A549 (cell line): ENCODE results near the gene ZNF630. TPM values are rescaled to one million over a fixed set of nuclear protein-coding genes. Genes with fewer than 3 reads are reported as not detected.

Experiments used
- ATAC-seq, 2 experiments: fragments of 200-7000 bp in 1 of 2; fragments of >200 bp in 1 of 2; cut with Nextera tagmentation in 1 of 2; cut with Tn5 transposase in 1 of 2; 3 replicates each; pipeline versions ENCODE4 v1.8.0 to v1.9.1; 2018 to 2020; ENCODE audit warnings: mild to moderate bottlenecking in 1 of 2, moderate library complexity in 1 of 2
- CTCF ChIA-PET: fragments of 300-600 bp; sonication (Branson Sonifier 250); formaldehyde crosslinking; extraction: SDS; loops from one replicate; lab custom pipeline; 2021; ENCODE audit warnings: antibody characterized with exemption, inconsistent platforms; lab: Yijun Ruan, JAX
- POLR2A ChIA-PET: fragments of 350-600 bp; formaldehyde crosslinking; extraction: SDS; loops from one replicate; lab custom pipeline; 2021; ENCODE audit warnings: antibody characterized with exemption, inconsistent platforms; lab: Yijun Ruan, JAX
- DNase-seq, 2 experiments: peaks; one replicate each; pipeline versions ENCODE4 v3.0.0 to v3.0.0-alpha.2; 2011 to 2016; ENCODE audit warnings: low read depth in 1 of 2, low spot score in 1 of 2
- FAIRE-seq: peaks from 2 replicates; lab custom pipeline; 2011; peaks lifted over from hg19 to GRCh38; lab: Jason Lieb, UNC
- H3K27ac ChIP-seq, 2 experiments: fragments of >200 bp; sonication (Bioruptor Twin); formaldehyde crosslinking; 3 replicates each; pipeline ENCODE4 v1.5.1; 2016 to 2017
- H3K4me1 ChIP-seq: fragments of >200 bp; sonication (Bioruptor Twin); formaldehyde crosslinking; 3 replicates; pipeline ENCODE4 v1.6.1; 2016
- H3K4me2 ChIP-seq: fragments of >200 bp; sonication (Bioruptor Twin); formaldehyde crosslinking; 3 replicates; pipeline ENCODE4 v1.6.1; 2016
- H3K4me3 ChIP-seq: fragments of >200 bp; sonication (Bioruptor Twin); formaldehyde crosslinking; 3 replicates; pipeline ENCODE4 v1.5.1; 2016
- H3K9me3 ChIP-seq: fragments of >200 bp; sonication (Bioruptor Twin); formaldehyde crosslinking; 3 replicates; pipeline ENCODE4 v1.6.1; 2016
- BCL3 ChIP-seq: fragments of >200 bp; sonication (Bioruptor Twin); formaldehyde crosslinking; IDR thresholded peaks from 3 replicates; pipeline ENCODE4 v1.6.1; 2016
- CBX2 ChIP-seq: fragments of 200-600 bp; sonication (generic); IDR thresholded peaks from 2 replicates; pipeline ENCODE4 v1.6.1; 2016; ENCODE audit warnings: low read depth, mild to moderate bottlenecking, borderline replicate concordance
- CHD2 ChIP-seq: fragments of 150-350 bp; IDR thresholded peaks from 2 replicates; pipeline ENCODE4 v1.6.1; 2014; ENCODE audit warnings: low read length; ENCODE audit not compliant: partially characterized antibody
- E2F6 ChIP-seq: IDR thresholded peaks from 2 replicates; pipeline ENCODE4 v1.6.1; 2012; ENCODE audit warnings: low read depth, borderline replicate concordance
- EHMT2 ChIP-seq: fragments of 200-600 bp; sonication (generic); IDR thresholded peaks from 2 replicates; pipeline ENCODE4 v1.6.1; 2016; ENCODE audit warnings: antibody characterized with exemption, low read depth, mild to moderate bottlenecking, moderate library complexity
- ELK1 ChIP-seq: fragments of 150-350 bp; IDR thresholded peaks from 2 replicates; pipeline ENCODE4 v1.6.1; 2014; ENCODE audit warnings: low read depth, mild to moderate bottlenecking, low read length
- EP300 ChIP-seq, 2 experiments: fragments of >200 bp; sonication (Bioruptor Twin); formaldehyde crosslinking; IDR thresholded peaks; 2 replicates in 1 of 2; 3 replicates in 1 of 2; pipeline ENCODE4 v1.6.1; 2016 to 2017
- FOSB ChIP-seq: fragments of 250-450 bp; sonication (Bioruptor Pico); IDR thresholded peaks from 2 replicates; pipeline ENCODE4 v1.5.0; 2020; ENCODE audit warnings: mild to moderate bottlenecking, moderate library complexity
- HDAC2 ChIP-seq: fragments of 200-600 bp; sonication (generic); IDR thresholded peaks from 2 replicates; pipeline ENCODE4 v1.6.1; 2016
- HEYL ChIP-seq: fragments of 250-450 bp; sonication (Bioruptor Pico); IDR thresholded peaks from 2 replicates; pipeline ENCODE4 v1.8.0; 2021; ENCODE audit warnings: mild to moderate bottlenecking, moderate library complexity
- HOXB5 ChIP-seq: fragments of 250-450 bp; sonication (Bioruptor Pico); IDR thresholded peaks from 2 replicates; pipeline ENCODE4 v1.5.0; 2020; ENCODE audit warnings: mild to moderate bottlenecking, moderate library complexity
- KDM1A ChIP-seq: fragments of 200-600 bp; sonication (generic); IDR thresholded peaks from 2 replicates; pipeline ENCODE4 v1.6.1; 2016; ENCODE audit warnings: low read depth, mild to moderate bottlenecking
- MAX ChIP-seq: IDR thresholded peaks from 2 replicates; pipeline ENCODE4 v1.6.1; 2012
- MYC ChIP-seq: IDR thresholded peaks from 2 replicates; pipeline ENCODE4 v1.6.1; 2012; ENCODE audit warnings: mild to moderate bottlenecking, inconsistent platforms, low read length, improper control_type of control experiment, borderline replicate concordance
- NPAS2 ChIP-seq: fragments of 250-450 bp; sonication (Bioruptor Pico); IDR thresholded peaks from 2 replicates; pipeline ENCODE4 v1.8.0; 2022; ENCODE audit warnings: mild to moderate bottlenecking, moderate library complexity, borderline replicate concordance
- PHF8 ChIP-seq: fragments of 200-600 bp; sonication (generic); IDR thresholded peaks from 2 replicates; pipeline ENCODE4 v1.6.1; 2016; ENCODE audit warnings: low read depth, mild to moderate bottlenecking, antibody characterized with exemption, moderate library complexity, borderline replicate concordance
- RAD21 ChIP-seq, 2 experiments: fragments of >200 bp in 1 of 2; sonication (Bioruptor Twin) in 1 of 2; formaldehyde crosslinking in 1 of 2; IDR thresholded peaks in 1 of 2; conservative IDR thresholded peaks in 1 of 2; 2 replicates in 1 of 2; 3 replicates in 1 of 2; pipeline ENCODE4 v1.6.1; 2012 to 2018; ENCODE audit warnings: inconsistent platforms in 1 of 2
- RFX5 ChIP-seq: fragments of 450-650 bp; IDR thresholded peaks from 2 replicates; pipeline ENCODE4 v1.7.1; 2014; ENCODE audit warnings: antibody characterized with exemption, mild to moderate bottlenecking, moderate library complexity
- SMC3 ChIP-seq: fragments of >200 bp; sonication (Bioruptor Twin); formaldehyde crosslinking; IDR thresholded peaks from 3 replicates; pipeline ENCODE4 v1.6.1; 2018; ENCODE audit warnings: inconsistent platforms
- TP53 ChIP-seq: fragments of 250-450 bp; sonication (Bioruptor Pico); IDR thresholded peaks from 2 replicates; pipeline ENCODE4 v1.5.0; 2021; ENCODE audit warnings: mild to moderate bottlenecking, moderate library complexity
- USF2 ChIP-seq: fragments of 450-650 bp; IDR thresholded peaks from 2 replicates; pipeline ENCODE4 v1.6.1; 2014; ENCODE audit warnings: antibody characterized with exemption
- ZC3H11A ChIP-seq: fragments of 450-650 bp; IDR thresholded peaks from 2 replicates; pipeline ENCODE4 v1.6.1; 2014; ENCODE audit warnings: antibody characterized with exemption, mild to moderate bottlenecking
- ZFP36 ChIP-seq: fragments of 450-650 bp; IDR thresholded peaks from 2 replicates; pipeline ENCODE4 v1.6.1; 2014; ENCODE audit warnings: borderline replicate concordance; ENCODE audit not compliant: partially characterized antibody
- ZNF302 ChIP-seq: fragments of 250-450 bp; sonication (Bioruptor Pico); IDR thresholded peaks from 2 replicates; pipeline ENCODE4 v1.9.0; 2021; ENCODE audit warnings: inconsistent platforms, mild to moderate bottlenecking, moderate library complexity
- ZSCAN20 ChIP-seq: fragments of 250-450 bp; sonication (Bioruptor Pico); IDR thresholded peaks from 2 replicates; pipeline ENCODE4 v1.8.0; 2022; ENCODE audit warnings: mild to moderate bottlenecking, moderate library complexity
- WGBS: methylation state at CpG from one replicate; pipeline ENCODE4 v1.1.6; 2017; ENCODE audit errors: missing lambda C conversion rate; 5-methylcytosine and 5-hydroxymethylcytosine counted together
- polyA minus RNA-seq: library from RNA; depleted of rRNA, polyadenylated mRNA; stranded (reverse); fragments of >200 nt; gene quantifications from 2 replicates; pipeline ENCODE4 v1.2.3, GENCODE V29; 2011; rRNA and poly(A)+ RNA removed
- polyA plus RNA-seq, 4 experiments: library from polyadenylated mRNA; depleted of rRNA in 3 of 4; stranded (reverse); fragments of >200 nt; fragmentation: RNase III in 1 of 4; extraction: RNeasy Plus Mini Kit Qiagen cat#74134 plus additional on column Dnase treatment in 1 of 4; gene quantifications; 2 replicates in 3 of 4; 3 replicates in 1 of 4; pipeline ENCODE4 v1.2.3, GENCODE V29; 2011 to 2017

ZNF630 gene
- polyA plus RNA-seq (2011; rRNA removed), result 0.88 and 1.2 TPM in 2 replicates
- polyA plus RNA-seq (2012; cell fraction: cytosol; rRNA removed), result 0.11 and 0.13 TPM in 2 replicates
- polyA plus RNA-seq (2012; cell fraction: nucleus; rRNA removed), result 0.18 and 0.31 TPM in 2 replicates
- 0.46 to 0.58 TPM (median 0.54 TPM) in 3 replicates for polyA plus RNA-seq (2017; fragmentation: RNase III; extraction: RNeasy Plus Mini Kit Qiagen cat#74134 plus additional on column Dnase treatment)
- polyA minus RNA-seq, result 0.39 and 1.1 TPM in 2 replicates

GRCh38 chrX:48071064-48071985, at the start of gene ZNF630:
Gene ZNF630, minus strand, starts transcription at chrX:48071640. Its CDS starts 4,754 bp downstream, at chrX:48066886.
- peak; percentile 96 to 97 for ATAC-seq

GRCh38 chrX:48107717-48108116, 36.3 kb upstream of the ZNF630 start:
- ATAC-seq, result no peak
- Histone ChIP-seq H3K9me3 (no peaks in the 10 kb centered on the region), H3K4me1 (no peaks in the 10 kb centered on the region), H3K27ac (no peak overlapping the region), H3K4me3 (no peak overlapping the region), H3K4me2 (no peak overlapping the region)
- CTCF ChIA-PET, result no interaction called here
- no peak for FAIRE-seq
- TF ChIP-seq ZSCAN20 (CRISPR knock-in tag) (no peak), RFX5 (no peak), USF2 (no peak), EHMT2 (no peak), FOSB (CRISPR knock-in tag) (no peak), EP300 (IDR thresholded peaks at IDR 0.05) (no peak), ZC3H11A (no peak), RAD21 (conservative IDR thresholded peaks at IDR 0.05 in 1 of 2, IDR thresholded peaks at IDR 0.05 in 1 of 2) (no peak), HOXB5 (CRISPR knock-in tag) (no peak), KDM1A (no peak), MYC (no peak)
- POLR2A ChIA-PET, result no interaction called here
- DNase-seq, result no peak
- 18% methylated on average over 6 of the region's 6 CpGs for WGBS

More at GRCh38 chrX:48071064-48071985, at the start of gene ZNF630:
- DNase-seq, result peak; percentile 70 to 72
- no peak for FAIRE-seq
- peak within 1 kb of the TSS; percentile 70 for H3K4me2 ChIP-seq
- WGBS, result 7% methylated on average over 23 of the region's 48 CpGs
- TF ChIP-seq CBX2 (no peak), E2F6 (0 out of 2 replicates have a peak, but pooled peaks have one; percentile 50), ZFP36 (no peak), ZNF302 (CRISPR knock-in tag) (no peak), FOSB (CRISPR knock-in tag) (no peak), NPAS2 (CRISPR knock-in tag) (no peak), ELK1 (no peak), HDAC2 (no peak), PHF8 (0 out of 2 replicates have a peak, but pooled peaks have one; percentile 32), SMC3 (no peak), MAX (peak; percentile 32), TP53 (CRISPR knock-in tag) (no peak), CHD2 (no peak), HEYL (CRISPR knock-in tag) (no peak), BCL3 (no peak)
- TF ChIP-seq, all 56 proteins: peak for 3
- Histone ChIP-seq H3K4me3 (peak within 1 kb of the TSS; percentile 53), H3K9me3 (0 out of 3 replicates have a peak, but pooled peaks cover 3% of the 10 kb centered on the region), H3K27ac (peak within 1 kb of the TSS; percentile 71 to 93), H3K4me1 (no peaks in the 10 kb centered on the region)
- ChIA-PET POLR2A (interaction anchor here (0.7 kb wide), 1 partner anchor 501 kb away, joined by 3 read pairs; no protein-coding TSS in a partner anchor), CTCF (no interaction called here)
